Activated gamma-delta T cell treated with Interleukin-2 at 50 U/mL for 16 hours (primary cell): ENCODE results near the gene SFXN1.
"Not testable (repeated sequence)": the region's sequence is repeated elsewhere in the genome, so short reads cannot be mapped to it uniquely, and the experiment has no call there.

Experiments
- DNase-seq: peaks from one replicate; pipeline ENCODE4 v3.0.0-alpha.2; 2020

Gene SFXN1

GRCh38 chr5:175501759-175502158, 23.4 kb downstream of the SFXN1 start:
- no peak for DNase-seq

GRCh38 chr5:175507671-175508070, 29.3 kb downstream of the SFXN1 start:
- DNase-seq, result peak; percentile 33

- no peak for DNase-seq
These were observed 30.5 kb downstream of the SFXN1 start for GRCh38 chr5:175508896-175509295.

- no peak for DNase-seq
These were observed 34.9 kb downstream of the SFXN1 start for GRCh38 chr5:175513297-175513696.

GRCh38 chr5:175513726-175514125, 35.4 kb downstream of the SFXN1 start:
- no peak for DNase-seq

GRCh38 chr5:175516933-175517823, 38.8 kb downstream of the SFXN1 start:
- no peak for DNase-seq

- DNase-seq, result peak; percentile 43
These were observed 39.6 kb downstream of the SFXN1 start for GRCh38 chr5:175517824-175518450.

GRCh38 chr5:175519006-175519405, 40.6 kb downstream of the SFXN1 start:
- no peak for DNase-seq

- DNase-seq, result peak; percentile 33
These were observed 42.0 kb downstream of the SFXN1 start for GRCh38 chr5:175520321-175520720.

GRCh38 chr5:175520873-175521272, 42.5 kb downstream of the SFXN1 start:
- no peak for DNase-seq

- DNase-seq, result peak; percentile 27
These were observed 43.0 kb downstream of the SFXN1 start for GRCh38 chr5:175521313-175521833.

GRCh38 chr5:175523292-175523691, 44.9 kb downstream of the SFXN1 start:
- no peak for DNase-seq

GRCh38 chr5:175524211-175524610, 45.9 kb downstream of the SFXN1 start:
- DNase-seq, result no peak

GRCh38 chr5:175526691-175527090, 48.3 kb downstream of the SFXN1 start:
- no peak for DNase-seq

GRCh38 chr5:175531361-175531760, 53.0 kb downstream of the SFXN1 start:
- DNase-seq, result no peak

- DNase-seq, result peak; percentile 79
These were observed 55.9 kb downstream of the SFXN1 start for GRCh38 chr5:175534070-175534932.

- DNase-seq, result not testable (repeated sequence)
These were observed 57.0 kb downstream of the SFXN1 start for GRCh38 chr5:175535331-175535730.

GRCh38 chr5:175535796-175536195, 57.4 kb downstream of the SFXN1 start:
- DNase-seq, result no peak

GRCh38 chr5:175538576-175538975, 60.2 kb downstream of the SFXN1 start:
- no peak for DNase-seq

GRCh38 chr5:175539936-175540335, 61.6 kb downstream of the SFXN1 start:
- no peak for DNase-seq

- DNase-seq, result no peak
These were observed 62.9 kb downstream of the SFXN1 start for GRCh38 chr5:175541264-175541663.

- no peak for DNase-seq
These were observed 64.0 kb downstream of the SFXN1 start for GRCh38 chr5:175542232-175542965.

- DNase-seq, result no peak
These were observed 64.5 kb downstream of the SFXN1 start for GRCh38 chr5:175542966-175543235.
